Ascending aorta (tissue), 2 donors: ENCODE measurements around the gene MLKL. TPM values are rescaled to one million over a fixed set of nuclear protein-coding genes. Genes with fewer than 3 reads are reported as not detected.

Source experiments
- DNase-seq, 2 donors: peaks; one replicate each; pipeline ENCODE4 v3.0.0-alpha.2; 2019; ENCODE audit warnings: low spot score in 2 of 2
- H3K27ac ChIP-seq, 2 donors: fragments of 200-600 bp; sonication (generic); one replicate each; pipeline ENCODE4 v1.5.1; 2016 to 2017; ENCODE audit warnings: mild to moderate bottlenecking in 1 of 2
- H3K27me3 ChIP-seq: fragments of 200-600 bp; sonication (generic); one replicate; pipeline ENCODE4 v1.5.1; 2017
- H3K36me3 ChIP-seq, 2 donors: fragments of 200-600 bp; sonication (generic); one replicate each; pipeline ENCODE4 v1.5.1; 2016
- H3K4me1 ChIP-seq, 2 donors: fragments of 200-600 bp; sonication (generic); one replicate each; pipeline ENCODE4 v1.5.1; 2016 to 2017; ENCODE audit warnings: mild to moderate bottlenecking in 1 of 2
- H3K4me3 ChIP-seq, 2 donors: fragments of 200-600 bp; sonication (generic); one replicate each; pipeline ENCODE4 v1.5.1; 2016 to 2017; ENCODE audit warnings: mild to moderate bottlenecking in 1 of 2
- H3K9me3 ChIP-seq, 2 donors: fragments of 200-600 bp; sonication (generic); one replicate each; pipeline ENCODE4 v1.5.1; 2016
- CTCF ChIP-seq, 3 experiments: fragments of 200-600 bp in 2 of 3; fragments of 450-650 bp in 1 of 3; sonication (generic) in 2 of 3; IDR thresholded peaks; one replicate each; pipeline ENCODE4 v1.5.1; 2016 to 2019; ENCODE audit warnings: antibody characterized with exemption in 3 of 3, mild to moderate bottlenecking in 1 of 3, moderate library complexity in 1 of 3
- intact Hi-C: fragments of 100-400 bp; cut with DNase I; formaldehyde crosslinking; loops from one replicate; pipeline ENCODE4 v1.15.1; 2023
- total RNA-seq: library from RNA; depleted of rRNA; stranded (reverse); fragments of >200 nt; gene quantifications from one replicate; pipeline ENCODE4 v1.1.0, GENCODE V29; 2016

MLKL gene
- total RNA-seq, 1 donor from 2014 or later, result 4.0 TPM

GRCh38 chr16:74652249-74652648, 48.4 kb downstream of the MLKL start:
- H3K36me3 ChIP-seq, result peaks cover 13 to 42% of the 10 kb centered on the region in 2 donors

DNA sequence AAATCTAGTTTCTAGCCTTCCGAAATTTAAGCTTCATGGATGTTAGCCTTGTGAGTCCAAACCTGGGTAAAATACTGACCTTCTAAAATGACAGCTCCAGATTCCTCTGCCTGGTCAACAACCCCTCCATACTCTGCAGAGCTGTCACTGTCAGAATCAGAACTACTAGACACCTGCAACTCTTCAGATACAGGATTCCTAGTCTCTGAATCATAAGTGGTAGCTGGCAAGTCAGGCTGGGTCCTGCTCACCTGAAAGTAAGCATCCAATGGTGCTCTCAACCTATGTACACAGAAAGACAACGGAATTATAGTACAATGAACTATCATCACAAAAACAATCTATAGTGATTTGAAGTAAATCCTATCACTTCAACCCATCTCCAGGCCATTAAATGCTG, 48.8 kb downstream of the MLKL start:
- H3K36me3 ChIP-seq, result peaks cover 13 to 42% of the 10 kb centered on the region in 2 donors

More at GRCh38 chr16:74652249-74652648, 48.4 kb downstream of the MLKL start:
- no peak for TF ChIP-seq CTCF (IDR thresholded peaks at IDR 0.05)
- intact Hi-C loops, result no loop called here
- no peak overlapping the region for H3K4me3 ChIP-seq
- no peaks in the 10 kb centered on the region for H3K9me3 ChIP-seq
- no peak for DNase-seq
- no peaks in the 10 kb centered on the region for H3K4me1 ChIP-seq
- no peak overlapping the region for H3K27ac ChIP-seq
- no peaks in the 10 kb centered on the region for H3K27me3 ChIP-seq

GRCh38 chr16:74650966-74651567, 49.6 kb downstream of the MLKL start:
- intact Hi-C loops, result no loop called here
- TF ChIP-seq CTCF (IDR thresholded peaks at IDR 0.05), result peak in 2 of 3 experiments; percentile 21 to 40
- Histone ChIP-seq H3K27me3 (no peaks in the 10 kb centered on the region), H3K4me3 (no peak overlapping the region), H3K4me1 (no peaks in the 10 kb centered on the region), H3K9me3 (no peaks in the 10 kb centered on the region), H3K27ac (no peak overlapping the region), H3K36me3 (peaks cover 17 to 47% of the 10 kb centered on the region in 2 donors)
- no peak for DNase-seq

More for the DNA sequence above, 48.8 kb downstream of the MLKL start:
- H3K9me3 ChIP-seq, result no peaks in the 10 kb centered on the region
- DNase-seq, result no peak
- TF ChIP-seq CTCF (IDR thresholded peaks at IDR 0.05), result no peak
- H3K27ac ChIP-seq, result no peak overlapping the region
- no peaks in the 10 kb centered on the region for H3K4me1 ChIP-seq
- intact Hi-C loops, result no loop called here
- H3K27me3 ChIP-seq, result no peaks in the 10 kb centered on the region
- H3K4me3 ChIP-seq, result no peak overlapping the region

DNA sequence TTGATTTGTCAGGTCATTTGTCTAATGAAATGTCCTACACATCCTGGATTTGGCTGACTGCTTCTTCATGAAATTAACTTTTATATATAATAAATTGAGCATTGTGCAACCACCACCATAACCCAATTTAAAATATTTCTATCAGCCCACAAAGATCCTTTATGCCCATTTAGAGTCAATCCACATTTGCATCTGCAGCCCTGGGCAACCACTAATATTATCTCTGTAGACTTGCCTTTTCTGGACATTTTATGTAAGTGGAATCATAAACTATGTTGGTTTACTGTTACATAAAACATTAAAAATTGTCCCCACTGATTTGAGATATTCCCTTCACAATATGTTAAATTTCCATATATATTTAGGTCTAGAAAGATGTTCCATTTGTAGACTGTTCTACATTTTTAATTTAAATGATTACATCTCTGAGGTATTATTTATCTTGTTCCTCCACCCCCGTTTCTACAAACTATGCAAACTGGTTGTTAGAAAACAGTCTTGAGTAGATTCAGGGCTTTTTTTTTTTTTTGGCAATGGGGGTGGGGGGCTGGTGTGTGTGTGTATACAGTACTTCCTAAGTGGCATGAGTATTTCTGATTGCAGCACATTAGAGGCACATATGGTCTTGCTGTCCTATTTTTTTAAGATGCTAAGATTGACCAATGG, 50.7 kb downstream of the MLKL start:
- intact Hi-C loops, result no loop called here
- Histone ChIP-seq H3K36me3 (peaks cover 22 to 55% of the 10 kb centered on the region in 2 donors), H3K4me1 (no peaks in the 10 kb centered on the region), H3K27ac (no peak overlapping the region), H3K27me3 (no peaks in the 10 kb centered on the region), H3K9me3 (no peaks in the 10 kb centered on the region), H3K4me3 (no peak overlapping the region)
- no peak for DNase-seq
- TF ChIP-seq CTCF (IDR thresholded peaks at IDR 0.05), result no peak

- H3K4me1 ChIP-seq, result no peaks in the 10 kb centered on the region
- TF ChIP-seq CTCF (IDR thresholded peaks at IDR 0.05), result no peak
- no peaks in the 10 kb centered on the region for H3K9me3 ChIP-seq
- H3K36me3 ChIP-seq, result peaks cover 41 to 75% of the 10 kb centered on the region in 2 donors
- DNase-seq, result no peak
- H3K27ac ChIP-seq, result no peak overlapping the region
- H3K4me3 ChIP-seq, result no peak overlapping the region
- intact Hi-C loops, result no loop called here
- H3K27me3 ChIP-seq, result no peaks in the 10 kb centered on the region
Observed at GRCh38 chr16:74641969-74642368, 58.7 kb downstream of the MLKL start.
